ENCODE measurements around the gene TPGS2.

DNA sequence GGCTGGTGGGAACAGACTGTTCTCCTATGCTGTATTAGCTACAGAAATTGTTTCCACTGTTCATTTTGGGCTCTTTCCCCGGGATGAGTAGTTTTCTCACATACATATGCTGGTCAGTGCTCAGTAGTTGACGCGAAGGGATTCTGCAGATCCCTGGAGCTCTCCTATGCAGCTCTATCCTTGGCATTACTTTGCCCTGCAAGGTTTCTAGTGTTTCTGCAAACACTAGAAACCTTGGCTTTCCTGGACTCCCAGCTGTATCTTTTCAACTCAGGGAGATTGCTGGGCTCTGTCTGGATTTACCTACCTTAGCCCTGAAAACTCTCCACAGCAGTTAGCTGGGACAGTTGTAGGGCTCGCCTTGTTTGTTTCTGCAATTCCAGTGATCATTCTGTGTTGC, 11.0 kb upstream of the TPGS2 start:
- TF ChIP-seq, protein P1, sequence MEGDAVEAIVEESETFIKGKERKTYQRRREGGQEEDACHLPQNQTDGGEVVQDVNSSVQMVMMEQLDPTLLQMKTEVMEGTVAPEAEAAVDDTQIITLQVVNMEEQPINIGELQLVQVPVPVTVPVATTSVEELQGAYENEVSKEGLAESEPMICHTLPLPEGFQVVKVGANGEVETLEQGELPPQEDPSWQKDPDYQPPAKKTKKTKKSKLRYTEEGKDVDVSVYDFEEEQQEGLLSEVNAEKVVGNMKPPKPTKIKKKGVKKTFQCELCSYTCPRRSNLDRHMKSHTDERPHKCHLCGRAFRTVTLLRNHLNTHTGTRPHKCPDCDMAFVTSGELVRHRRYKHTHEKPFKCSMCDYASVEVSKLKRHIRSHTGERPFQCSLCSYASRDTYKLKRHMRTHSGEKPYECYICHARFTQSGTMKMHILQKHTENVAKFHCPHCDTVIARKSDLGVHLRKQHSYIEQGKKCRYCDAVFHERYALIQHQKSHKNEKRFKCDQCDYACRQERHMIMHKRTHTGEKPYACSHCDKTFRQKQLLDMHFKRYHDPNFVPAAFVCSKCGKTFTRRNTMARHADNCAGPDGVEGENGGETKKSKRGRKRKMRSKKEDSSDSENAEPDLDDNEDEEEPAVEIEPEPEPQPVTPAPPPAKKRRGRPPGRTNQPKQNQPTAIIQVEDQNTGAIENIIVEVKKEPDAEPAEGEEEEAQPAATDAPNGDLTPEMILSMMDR (conservative IDR thresholded peaks at IDR 0.05; ENCODE audit: low read length): no peak
- no peak for TF ChIP-seq EZH2phosphoT487 (IDR thresholded peaks at IDR 0.05; ENCODE audit: borderline replicate concordance, low read depth, low read length)

All from OCI-LY7 (cell line).